Thyroid gland (tissue), 4 donors: ENCODE results near the gene CDV3.
A peak's percentile ranks its signal among the peaks of the same experiment; 100 is the strongest.

Experiments used
- CTCF ChIP-seq, 6 experiments: fragments of 200-600 bp in 3 of 6; fragments of 450-650 bp in 3 of 6; sonication (generic) in 3 of 6; IDR thresholded peaks; one replicate each; pipeline ENCODE4 v1.5.1; 2016 to 2019; ENCODE audit warnings: antibody characterized with exemption in 6 of 6, mild to moderate bottlenecking in 2 of 6, inconsistent platforms in 1 of 6, moderate library complexity in 1 of 6
- POLR2A ChIP-seq, 2 donors: fragments of 450-650 bp; IDR thresholded peaks; one replicate each; pipeline ENCODE4 v1.6.1; 2017; ENCODE audit warnings: antibody characterized with exemption in 2 of 2, mild to moderate bottlenecking in 2 of 2, moderate library complexity in 1 of 2

DNA sequence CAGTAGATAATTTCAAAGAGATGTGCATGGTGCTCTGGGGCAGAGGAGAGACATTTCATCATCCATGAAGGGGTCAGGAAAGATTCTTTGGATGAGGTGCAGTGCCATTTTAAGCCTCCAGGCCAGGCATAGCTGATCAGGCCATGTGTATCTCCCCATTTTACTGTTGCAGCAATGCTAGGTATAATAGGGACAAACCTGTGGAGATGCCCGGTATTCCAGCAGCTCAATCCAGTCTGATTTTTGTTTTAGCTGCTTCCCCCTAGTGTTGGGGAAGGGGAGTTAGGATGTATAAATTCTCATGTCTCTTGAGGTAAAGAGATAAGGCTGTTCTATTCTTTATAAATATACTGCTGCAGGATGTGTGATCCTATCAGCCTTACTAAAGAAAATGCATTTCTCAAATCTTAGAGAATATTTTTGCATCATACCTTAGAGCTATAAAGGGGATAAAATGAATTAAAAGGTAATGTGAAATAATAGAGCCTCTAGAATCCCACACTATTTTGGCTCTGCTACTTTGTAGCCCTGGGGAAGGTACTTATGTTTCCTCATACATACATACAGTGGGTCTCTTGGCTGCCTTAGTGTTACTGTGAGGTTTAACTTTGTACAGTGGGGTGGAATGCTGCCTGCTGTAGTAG is 5.2 kb downstream of the CDV3 start:
- TF ChIP-seq CTCF (IDR thresholded peaks at IDR 0.05) (peak in 4 of 6 experiments; percentile 37 to 57 (median 49)), POLR2A (IDR thresholded peaks at IDR 0.05) (no peak)
